ENCODE measurements around the gene HNRNPA3.
"Not testable (repeated sequence)": the region's sequence is repeated elsewhere in the genome, so short reads cannot be mapped to it uniquely, and the experiment has no call there.

HNRNPA3 gene

GRCh38 chr2:177221970-177222369, 9.4 kb downstream of the HNRNPA3 start:
- H3K4me3 ChIP-seq (ENCODE audit: low read length): no peak overlapping the region
- no peak for TF ChIP-seq CTCF (IDR thresholded peaks at IDR 0.05; ENCODE audit: insufficient read depth, low read depth, low read length, missing control alignments)
- DNase-seq (ENCODE audit: low read depth): no peak

DNA sequence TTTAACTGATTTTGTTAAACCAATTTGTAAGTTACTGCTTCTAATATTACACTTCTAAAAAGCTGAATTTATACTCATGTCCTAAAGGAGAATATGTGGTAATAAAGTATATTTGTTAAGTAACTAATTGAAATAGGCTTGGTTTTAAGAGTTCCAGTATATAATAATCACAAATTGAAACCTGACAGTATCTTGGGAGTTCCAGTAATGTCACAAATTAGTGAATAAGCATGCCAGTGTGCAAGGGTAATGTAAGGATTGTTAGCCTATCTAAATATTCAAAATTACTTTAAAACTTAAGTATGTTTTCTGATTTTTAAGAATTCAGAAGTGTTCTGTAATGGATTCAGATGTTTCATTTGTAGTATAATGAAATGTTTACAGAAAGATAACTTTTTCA, 10.8 kb downstream of the HNRNPA3 start:
- not testable (repeated sequence) for H3K4me3 ChIP-seq (ENCODE audit: low read length); DNase-seq (ENCODE audit: low read depth)

DNA sequence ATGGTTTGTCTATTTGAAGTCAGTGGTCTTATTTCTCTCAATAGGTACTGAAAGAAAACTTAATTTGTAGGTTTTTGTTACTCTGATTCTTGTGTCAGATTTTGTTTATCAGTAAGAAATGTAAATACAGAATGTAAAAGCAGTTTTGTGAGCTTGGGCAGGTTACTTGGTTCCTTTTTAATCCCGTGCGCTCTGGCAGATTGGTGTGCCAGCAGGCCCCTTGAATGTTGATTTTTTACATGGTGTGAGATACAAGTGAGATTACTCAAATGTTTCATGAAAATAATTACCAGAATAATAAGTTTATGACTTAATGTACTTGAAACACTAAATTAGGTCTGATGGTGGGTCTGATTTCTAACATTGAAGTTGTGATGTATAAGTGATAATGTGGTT, 13.4 kb downstream of the HNRNPA3 start:
- no peak overlapping the region for H3K4me3 ChIP-seq (ENCODE audit: low read length)
- DNase-seq (ENCODE audit: low read depth): no peak
- no peak for TF ChIP-seq CTCF (IDR thresholded peaks at IDR 0.05; ENCODE audit: insufficient read depth, low read depth, low read length, missing control alignments)

DNA sequence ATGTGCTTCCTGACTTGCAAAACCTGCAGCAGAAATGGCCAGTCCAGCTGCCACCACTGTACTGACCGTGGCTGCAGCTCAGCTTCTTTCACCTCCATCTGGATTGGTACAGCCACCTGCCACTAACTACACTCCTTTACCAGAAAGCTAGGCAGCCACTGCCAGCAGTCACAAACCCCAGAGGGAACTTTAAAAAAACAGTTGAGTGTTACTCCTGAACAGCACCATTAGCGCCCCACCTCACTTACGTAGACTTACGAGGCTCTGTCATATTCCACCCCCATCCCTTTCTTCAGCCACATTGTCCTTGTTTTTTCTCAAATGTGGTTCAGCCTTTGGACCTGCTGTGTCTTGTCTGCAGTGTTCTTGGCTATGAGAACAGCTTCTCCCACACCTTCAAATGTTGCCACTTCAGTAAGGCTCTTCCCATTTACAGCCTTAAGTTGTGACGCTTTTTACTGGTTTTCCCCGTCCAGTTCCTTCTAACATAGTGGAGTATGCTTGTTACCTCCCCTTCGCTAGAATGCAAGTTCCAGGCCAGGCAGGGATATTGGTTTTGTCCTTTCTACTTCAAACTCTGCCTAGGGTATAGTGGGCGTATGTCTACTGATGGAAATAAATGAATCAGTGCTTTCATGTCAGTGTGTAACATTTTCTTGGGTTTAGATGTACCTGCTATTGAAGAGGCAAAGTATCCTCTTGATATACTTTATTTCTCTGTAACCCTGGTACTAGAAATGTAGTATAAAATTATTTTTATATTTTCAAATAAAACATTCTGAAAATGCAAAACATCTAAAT, 17.0 kb downstream of the HNRNPA3 start:
- DNase-seq (ENCODE audit: low read depth): peak; percentile 62
- TF ChIP-seq CTCF (IDR thresholded peaks at IDR 0.05; ENCODE audit: insufficient read depth, low read depth, low read length, missing control alignments): no peak
- no peak overlapping the region for H3K4me3 ChIP-seq (ENCODE audit: low read length)

DNA sequence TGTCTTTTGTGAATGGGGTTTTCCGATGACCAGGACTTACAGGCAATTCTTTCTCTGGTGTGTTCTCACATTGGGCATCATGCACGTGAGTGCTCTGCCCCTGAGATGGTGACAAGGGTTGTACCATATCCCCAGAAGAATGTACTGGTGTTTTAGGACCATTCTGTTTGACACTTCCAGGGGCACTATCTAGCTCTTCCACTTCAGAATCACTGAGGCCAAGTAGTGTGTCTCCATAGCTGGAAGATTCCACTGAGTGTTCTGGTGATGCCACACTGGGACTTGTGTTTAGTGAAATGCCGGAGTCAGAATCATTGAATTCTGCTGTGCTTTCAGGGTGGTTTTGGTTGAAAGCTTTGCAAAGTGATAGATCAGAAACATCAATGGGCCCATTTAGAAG, 18.7 kb downstream of the HNRNPA3 start:
- DNase-seq (ENCODE audit: low read depth): no peak
- TF ChIP-seq CTCF (IDR thresholded peaks at IDR 0.05; ENCODE audit: insufficient read depth, low read depth, low read length, missing control alignments): no peak
- H3K4me3 ChIP-seq (ENCODE audit: low read length): no peak overlapping the region

GRCh38 chr2:177232098-177232704, 19.6 kb downstream of the HNRNPA3 start:
- DNase-seq (ENCODE audit: low read depth): no peak
- no peak for TF ChIP-seq CTCF (IDR thresholded peaks at IDR 0.05; ENCODE audit: insufficient read depth, low read depth, low read length, missing control alignments)
- no peak overlapping the region for H3K4me3 ChIP-seq (ENCODE audit: low read length)

DNA sequence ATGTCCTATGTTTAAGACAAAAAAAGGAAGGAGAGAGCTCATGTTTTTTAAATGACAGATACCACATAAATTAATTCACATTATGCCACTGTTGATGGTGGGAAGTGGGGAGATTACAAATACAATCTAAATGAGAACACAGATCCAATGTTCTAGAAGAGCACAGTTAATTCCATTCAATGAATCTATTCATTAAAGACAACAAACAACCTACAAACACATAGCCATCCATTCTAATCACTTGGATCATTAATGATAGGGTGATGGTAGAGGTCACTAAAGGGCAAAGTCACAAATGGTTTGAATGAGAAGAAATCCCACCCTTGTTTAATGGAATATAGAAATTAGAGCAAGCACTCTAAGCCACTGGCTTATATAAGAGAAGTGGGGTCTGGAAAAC, 21.7 kb downstream of the HNRNPA3 start:
- no peak for DNase-seq (ENCODE audit: low read depth)
- TF ChIP-seq CTCF (IDR thresholded peaks at IDR 0.05; ENCODE audit: insufficient read depth, low read depth, low read length, missing control alignments): no peak
- H3K4me3 ChIP-seq (ENCODE audit: low read length): no peak overlapping the region

All from epithelial cell of esophagus (primary cell).